Measurements from ENCODE around the gene PSMF1.

PSMF1 gene

GRCh38 chr20:1118336-1119127 lies at the start of gene PSMF1:
PSMF1 (plus strand) TSS chr20:1118602; CDS start chr20:1118774, 172 bp downstream.
- DNase-seq (ENCODE audit: low spot score), result peak; percentile 96
- no peak for TF ChIP-seq CTCF (IDR thresholded peaks at IDR 0.05)
- Histone ChIP-seq H3K4me3 (peak within 1 kb of the TSS; percentile 93), H3K27ac (peak within 1 kb of the TSS; percentile 65 to 74)

- DNase-seq (ENCODE audit: low spot score), result no peak
- no peak overlapping the region for H3K27ac ChIP-seq
- no peak overlapping the region for H3K4me3 ChIP-seq
- TF ChIP-seq CTCF (IDR thresholded peaks at IDR 0.05), result no peak
Observed at GRCh38 chr20:1072258-1072657, 46.1 kb upstream of the PSMF1 start.

- no peak for DNase-seq (ENCODE audit: low spot score)
- Histone ChIP-seq H3K27ac (no peak overlapping the region), H3K4me3 (no peak overlapping the region)
- TF ChIP-seq CTCF (IDR thresholded peaks at IDR 0.05), result no peak
Observed at GRCh38 chr20:1075616-1076015, 42.8 kb upstream of the PSMF1 start.

GRCh38 chr20:1081891-1082290 lies 36.5 kb upstream of the PSMF1 start:
- no peak overlapping the region for H3K27ac ChIP-seq
- H3K4me3 ChIP-seq, result no peak overlapping the region
- no peak for TF ChIP-seq CTCF (IDR thresholded peaks at IDR 0.05)
- DNase-seq (ENCODE audit: low spot score), result no peak

- DNase-seq (ENCODE audit: low spot score), result no peak
- no peak for TF ChIP-seq CTCF (IDR thresholded peaks at IDR 0.05)
- no peak overlapping the region for H3K27ac ChIP-seq
- H3K4me3 ChIP-seq, result no peak overlapping the region
Observed at GRCh38 chr20:1083431-1084080, 34.8 kb upstream of the PSMF1 start.

GRCh38 chr20:1085492-1086276 lies 32.7 kb upstream of the PSMF1 start:
- TF ChIP-seq CTCF (IDR thresholded peaks at IDR 0.05), result no peak
- DNase-seq (ENCODE audit: low spot score), result no peak
- no peak overlapping the region for H3K27ac ChIP-seq

More at GRCh38 chr20:1085492-1086276, 32.7 kb upstream of the PSMF1 start:
- no peak overlapping the region for H3K4me3 ChIP-seq

All from coronary artery (tissue), 2 donors.